AG08395 (cell line): Measurements from ENCODE around the gene CAVIN3.
"Not testable (repeated sequence)": the region's sequence is repeated elsewhere in the genome, so short reads cannot be mapped to it uniquely, and the experiment has no call there.

Experiments used
- DNase-seq: peaks from one replicate; pipeline ENCODE4 v3.0.0; 2012; ENCODE audit warnings: mixed read lengths, low spot score

Gene CAVIN3

GRCh38 chr11:6323291-6323905 lies 3.1 kb upstream of the CAVIN3 start:
- DNase-seq, result no peak

GRCh38 chr11:6321961-6322362 lies 1.7 kb upstream of the CAVIN3 start:
- peak; percentile 63 for DNase-seq

DNA sequence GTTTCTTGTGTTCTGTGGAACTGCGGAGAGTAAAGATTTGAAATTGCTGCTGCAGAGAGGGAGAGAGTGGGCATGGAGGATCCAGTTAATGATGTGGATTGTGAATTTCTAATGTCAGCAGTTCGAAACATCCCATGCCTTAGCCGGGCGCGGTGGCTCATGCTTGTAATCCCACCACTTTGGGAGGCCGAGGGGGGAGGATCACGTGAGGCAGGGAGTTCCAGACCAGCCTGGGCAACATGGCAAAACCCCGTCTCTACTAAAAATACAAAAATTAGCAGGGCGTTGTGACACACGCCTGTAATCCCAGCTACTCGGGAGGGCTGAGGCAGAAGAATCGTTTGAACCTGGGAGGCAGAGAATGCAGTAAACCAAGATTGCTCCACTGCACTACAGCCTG lies 1.1 kb upstream of the CAVIN3 start:
- no peak for DNase-seq

- peak; percentile 96 for DNase-seq
These were observed 444 bp downstream of the CAVIN3 start for GRCh38 chr11:6319704-6320410.

- peak; percentile 21 for DNase-seq
These were observed 1.1 kb downstream of the CAVIN3 start for GRCh38 chr11:6319001-6319703.

- no peak for DNase-seq
These were observed 2.1 kb downstream of the CAVIN3 start for GRCh38 chr11:6318204-6318603.

DNA sequence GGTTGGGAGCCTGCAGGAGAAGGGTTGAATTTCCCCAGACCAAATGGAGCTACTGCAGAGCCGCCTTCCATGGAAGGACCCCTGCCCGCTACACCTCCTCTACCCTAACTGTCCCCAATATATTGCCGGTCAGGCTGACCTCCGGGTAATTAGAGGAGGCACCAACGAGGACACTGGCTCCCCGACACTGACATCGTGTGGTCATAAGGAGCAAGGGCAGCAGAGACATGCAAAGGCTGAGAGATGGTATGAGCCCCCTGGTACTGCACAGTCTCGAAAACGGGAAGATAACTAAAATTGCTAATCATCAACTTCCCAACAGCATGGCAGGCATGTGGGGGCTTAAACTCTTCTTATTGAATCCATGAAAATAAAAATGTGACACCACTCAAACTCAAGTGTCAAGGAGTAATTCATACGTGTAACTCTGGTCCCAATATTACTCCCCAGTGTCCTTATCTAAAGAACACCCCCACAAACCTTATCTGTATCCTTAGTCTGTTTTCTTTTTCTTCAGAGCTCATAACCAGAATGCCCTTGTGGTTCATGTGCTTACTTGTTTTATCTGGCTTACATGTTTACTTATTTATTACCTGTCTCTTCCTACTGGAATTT lies 4.4 kb downstream of the CAVIN3 start:
- peak; percentile 82 for DNase-seq

DNA sequence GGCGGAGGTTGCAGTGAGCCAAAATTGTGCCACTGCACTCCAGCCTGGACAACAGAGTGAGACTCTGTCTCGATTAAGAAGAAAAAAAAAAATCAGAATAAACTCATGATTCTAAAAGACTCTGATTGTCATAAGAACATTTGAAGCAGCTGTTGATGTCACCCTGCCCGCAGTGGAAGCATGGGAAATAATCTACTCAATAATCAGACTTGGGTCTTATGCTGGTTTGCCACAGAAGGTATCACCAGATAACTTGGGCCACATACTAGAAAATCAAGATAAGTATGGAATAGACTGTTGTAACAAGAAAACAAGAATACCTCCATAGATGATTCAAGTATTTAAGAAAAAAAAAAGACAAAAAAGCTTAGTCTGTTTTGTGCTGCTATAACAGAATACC lies 8.2 kb downstream of the CAVIN3 start:
- DNase-seq, result no peak

DNA sequence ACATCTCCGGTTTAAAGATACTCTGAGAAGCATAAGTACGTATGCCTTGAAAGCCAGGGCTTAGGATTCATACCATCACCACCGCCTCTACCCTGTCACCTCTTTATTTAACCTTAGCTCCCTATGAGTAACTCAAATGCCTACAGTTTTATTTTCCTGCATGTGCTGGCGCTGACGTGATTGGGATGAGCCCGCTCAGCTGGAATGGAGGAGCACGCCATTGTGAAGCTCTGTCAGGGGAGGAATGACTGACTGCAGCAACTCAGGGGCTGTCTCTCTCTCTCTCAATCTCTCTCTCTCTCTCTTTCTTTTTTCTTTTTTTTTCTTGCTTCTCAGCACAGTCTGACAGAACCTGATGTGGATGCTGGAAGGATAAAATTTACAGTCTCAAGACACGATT lies 12.4 kb downstream of the CAVIN3 start:
- peak; percentile 34 for DNase-seq

- no peak for DNase-seq
These were observed 15.0 kb downstream of the CAVIN3 start for GRCh38 chr11:6305297-6305696.

DNA sequence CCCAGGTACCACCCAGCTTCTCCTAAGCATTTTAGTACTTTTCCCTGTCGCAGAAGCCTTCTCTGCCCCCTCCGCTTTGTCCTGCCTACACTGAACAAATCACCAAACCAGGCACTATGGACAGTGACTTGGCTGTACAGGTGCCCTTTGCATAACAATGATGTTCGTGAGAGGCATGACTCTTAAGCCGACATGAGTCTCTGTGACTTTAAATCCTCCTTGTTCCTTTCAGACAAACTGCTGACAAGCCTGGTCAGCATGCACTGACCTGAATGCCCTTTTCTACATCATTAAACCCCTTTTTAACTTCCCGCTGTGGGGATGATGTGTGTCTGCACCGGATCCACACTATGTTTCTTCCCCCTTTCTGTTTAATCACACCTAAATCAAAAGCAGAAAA lies 16.6 kb downstream of the CAVIN3 start:
- DNase-seq, result no peak

DNA sequence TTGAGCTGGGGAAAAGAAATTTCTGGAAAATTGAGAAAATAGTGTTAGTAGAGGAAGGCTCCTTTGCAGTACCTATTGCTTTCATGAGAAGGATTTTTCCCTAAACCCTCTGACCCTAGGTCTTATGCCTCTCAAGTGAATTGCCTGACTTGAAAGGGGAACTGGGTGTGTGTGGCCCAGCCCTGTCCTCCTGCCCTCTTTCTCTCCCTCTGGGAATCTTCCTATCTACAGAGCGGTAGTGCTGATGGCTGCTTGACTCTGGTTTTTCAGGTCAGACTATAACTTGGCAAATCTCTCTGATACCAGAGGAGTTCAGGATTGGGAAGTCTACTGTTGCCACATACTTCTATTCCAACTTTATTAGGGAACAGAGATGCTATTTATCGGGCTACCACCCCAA lies 19.2 kb downstream of the CAVIN3 start:
- DNase-seq, result no peak

DNA sequence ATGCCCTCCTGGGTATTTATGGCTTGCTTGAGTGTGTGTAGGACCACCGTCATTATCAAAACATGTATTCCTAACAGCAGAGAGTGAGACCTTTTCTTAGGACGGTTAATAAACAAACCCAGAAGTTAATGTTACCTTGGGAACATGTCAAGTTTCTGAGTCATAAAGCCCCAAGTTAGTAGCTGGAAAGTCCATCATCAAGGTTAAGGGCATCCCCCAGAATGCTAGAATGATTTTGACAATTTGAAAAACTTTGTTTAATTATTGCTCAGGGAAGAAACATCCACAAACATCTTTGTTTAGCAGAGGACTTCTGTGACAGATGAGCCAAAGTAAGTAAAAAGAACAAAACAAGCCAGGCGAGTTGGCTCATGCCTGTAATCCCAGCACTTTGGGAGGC lies 20.0 kb downstream of the CAVIN3 start:
- DNase-seq, result no peak

DNA sequence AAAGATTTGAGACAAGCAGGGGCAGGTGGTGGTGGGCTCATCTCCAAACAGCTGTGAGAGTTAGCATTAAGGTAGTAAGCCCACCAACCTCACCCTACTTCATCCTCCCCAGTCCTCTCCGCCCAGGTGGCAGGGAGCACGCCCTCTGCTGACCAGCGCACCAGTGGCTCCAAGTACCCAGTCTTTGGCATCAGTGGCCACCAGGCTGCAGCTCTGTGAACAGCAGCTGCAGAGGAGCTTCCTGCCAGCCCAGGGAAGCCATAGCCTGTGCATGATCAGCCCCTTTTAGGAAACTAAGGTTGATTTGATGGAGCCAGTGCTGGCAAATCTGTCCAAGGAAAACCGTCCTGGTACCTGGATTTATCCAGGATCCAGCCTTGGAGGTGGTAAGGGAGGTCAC lies 21.7 kb downstream of the CAVIN3 start:
- DNase-seq, result peak; percentile 41

DNA sequence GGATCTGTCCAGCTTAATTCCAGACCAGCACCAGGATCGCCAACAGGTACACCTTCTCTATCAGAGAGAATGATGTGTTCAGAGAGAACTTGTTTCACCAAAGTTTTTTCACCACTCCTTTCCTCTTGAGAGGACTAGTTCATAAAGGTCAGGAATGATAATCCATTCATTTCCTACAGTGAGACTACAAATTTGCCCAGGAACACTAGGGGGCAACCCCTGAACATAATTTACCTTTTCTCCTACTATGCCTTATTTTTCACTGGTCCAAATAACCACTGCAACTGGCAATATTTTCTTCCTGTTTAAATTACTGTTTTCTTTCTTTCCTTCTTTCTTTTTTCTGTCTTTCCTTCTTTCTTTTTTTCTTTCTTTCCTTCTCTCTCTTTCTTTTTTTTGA lies 22.5 kb downstream of the CAVIN3 start:
- peak; percentile 25 for DNase-seq

- DNase-seq, result no peak
These were observed 35.3 kb downstream of the CAVIN3 start for GRCh38 chr11:6285019-6285418.

DNA sequence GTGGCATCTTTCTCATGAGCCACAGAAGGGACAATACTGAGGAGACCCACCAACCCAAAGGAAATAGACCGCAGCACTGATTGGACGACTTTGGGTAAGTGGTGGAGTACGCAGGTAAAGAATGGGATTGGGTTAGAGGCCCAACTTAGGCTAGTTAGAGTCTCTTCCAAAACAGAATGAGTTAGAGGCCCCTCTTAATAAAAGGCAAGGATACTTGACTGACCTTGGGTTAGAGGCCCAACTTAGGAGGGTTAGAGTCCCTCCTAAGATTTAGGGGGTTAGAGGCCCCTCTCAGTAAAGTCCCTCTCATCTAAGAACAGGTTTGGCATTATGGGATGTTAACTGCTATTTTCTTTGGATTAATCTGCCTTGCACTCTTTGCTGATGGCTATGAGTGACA lies 36.1 kb downstream of the CAVIN3 start:
- no peak for DNase-seq

- DNase-seq, result no peak
These were observed 36.8 kb downstream of the CAVIN3 start for GRCh38 chr11:6283453-6284023.

DNA sequence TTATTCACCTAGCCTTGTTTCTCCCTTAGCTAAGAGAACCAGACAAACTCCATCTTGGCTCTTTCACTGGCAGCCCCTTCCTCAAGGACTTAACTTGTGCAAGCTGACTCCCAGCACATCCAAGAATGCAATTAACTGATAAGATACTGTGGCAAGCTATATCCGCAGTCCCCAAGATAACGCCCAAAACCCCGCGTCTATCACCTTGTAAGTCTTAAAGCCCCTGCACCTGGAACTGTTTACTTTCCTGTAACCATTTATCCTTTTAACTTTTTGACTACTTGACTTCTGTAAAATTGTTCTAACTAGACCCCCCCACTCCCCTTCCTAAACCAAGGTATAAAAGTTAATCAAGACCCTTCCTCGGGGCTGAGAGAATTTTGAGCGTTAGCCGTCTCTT lies 39.5 kb downstream of the CAVIN3 start:
- DNase-seq, result not testable (repeated sequence)

GRCh38 chr11:6273188-6273587 lies 47.1 kb downstream of the CAVIN3 start:
- DNase-seq, result no peak

DNA sequence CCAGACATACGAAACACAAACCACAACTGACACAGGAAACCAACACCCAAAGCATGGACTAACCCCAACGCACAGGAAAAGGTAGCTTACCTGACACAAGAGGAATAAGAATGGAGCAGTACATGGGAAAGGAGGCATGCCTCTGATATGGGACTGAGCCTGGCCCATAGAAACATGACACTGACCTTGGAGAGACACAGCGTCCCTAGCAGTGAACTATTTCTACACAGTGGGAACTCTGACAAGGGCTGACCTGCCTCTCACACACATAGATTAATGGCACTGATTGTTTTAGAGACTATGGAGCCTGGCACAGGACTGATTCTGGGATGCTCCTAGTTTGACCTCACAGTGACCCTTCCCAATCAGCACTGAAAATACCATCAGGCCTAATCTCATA lies 48.7 kb downstream of the CAVIN3 start:
- no peak for DNase-seq

GRCh38 chr11:6270584-6271246 lies 49.6 kb downstream of the CAVIN3 start:
- no peak for DNase-seq
